Peyer's patch (tissue), 4 donors: ENCODE measurements around the gene EPHB2. TPM values are rescaled to one million over a fixed set of nuclear protein-coding genes. Genes with fewer than 3 reads are reported as not detected.

Experiments
- DNase-seq, 3 donors: peaks; one replicate each; pipeline ENCODE4 v3.0.0-alpha.2; 2017 to 2019
- H3K27ac ChIP-seq, 4 donors: fragments of 200-600 bp; sonication (generic); one replicate each; pipeline ENCODE4 v1.5.1; 2016 to 2019
- H3K27me3 ChIP-seq, 2 donors: fragments of 200-600 bp; sonication (generic); one replicate each; pipeline ENCODE4 v1.5.1; 2019
- H3K36me3 ChIP-seq, 3 donors: fragments of 200-600 bp; sonication (generic); one replicate each; pipeline ENCODE4 v1.5.1; 2016 to 2019
- H3K4me1 ChIP-seq, 4 donors: fragments of 200-600 bp; sonication (generic); one replicate each; pipeline ENCODE4 v1.5.1; 2016 to 2019
- H3K4me3 ChIP-seq, 4 donors: fragments of 200-600 bp; sonication (generic); 1 replicate in 3 of 4; 2 replicates in 1 of 4; pipeline ENCODE4 v1.5.1; 2016 to 2019; ENCODE audit warnings: mild to moderate bottlenecking in 1 of 4
- H3K9me3 ChIP-seq, 4 donors: fragments of 200-600 bp; sonication (generic); one replicate each; pipeline ENCODE4 v1.5.1; 2016 to 2019; ENCODE audit warnings: mild to moderate bottlenecking in 1 of 4
- CTCF ChIP-seq, 6 experiments: fragments of 450-650 bp in 4 of 6; fragments of 200-600 bp in 2 of 6; sonication (generic) in 1 of 6; IDR thresholded peaks; one replicate each; pipeline ENCODE4 v1.5.1; 2017 to 2019; ENCODE audit warnings: antibody characterized with exemption in 6 of 6, mild to moderate bottlenecking in 3 of 6, moderate library complexity in 1 of 6
- POLR2A ChIP-seq, 2 donors: fragments of 450-650 bp; IDR thresholded peaks; one replicate each; pipeline ENCODE4 v1.5.1; 2017; ENCODE audit warnings: antibody characterized with exemption in 2 of 2, mild to moderate bottlenecking in 2 of 2, moderate library complexity in 2 of 2
- total RNA-seq, 4 donors: library from RNA; depleted of rRNA; stranded (reverse); fragments of >200 nt; gene quantifications; one replicate each; pipeline ENCODE4 v1.1.0, GENCODE V29; 2016

The EPHB2 gene
- total RNA-seq, 4 donors from 2014 or later: 24.5 to 71.0 (median 53.9) TPM

GRCh38 chr1:22920734-22921451 lies 210.3 kb downstream of the EPHB2 start:
- Histone ChIP-seq H3K9me3 (no peaks in the 10 kb centered on the region), H3K4me3 (no peak overlapping the region), H3K27ac (no peak overlapping the region), H3K27me3 (no peaks in the 10 kb centered on the region), H3K36me3 (no peaks in the 10 kb centered on the region), H3K4me1 (no peaks in the 10 kb centered on the region)
- TF ChIP-seq CTCF (IDR thresholded peaks at IDR 0.05) (no peak), POLR2A (IDR thresholded peaks at IDR 0.05) (no peak)
- DNase-seq: no peak

- H3K9me3 ChIP-seq: no peaks in the 10 kb centered on the region
- H3K36me3 ChIP-seq: no peaks in the 10 kb centered on the region
- no peak for DNase-seq
- H3K27ac ChIP-seq: no peak overlapping the region
- no peak for TF ChIP-seq CTCF (IDR thresholded peaks at IDR 0.05)
- no peak for TF ChIP-seq POLR2A (IDR thresholded peaks at IDR 0.05)
- no peak overlapping the region for H3K4me3 ChIP-seq
- H3K27me3 ChIP-seq: no peaks in the 10 kb centered on the region
- no peaks in the 10 kb centered on the region for H3K4me1 ChIP-seq
Observed at GRCh38 chr1:22921452-22922126, 210.9 kb downstream of the EPHB2 start.

DNA sequence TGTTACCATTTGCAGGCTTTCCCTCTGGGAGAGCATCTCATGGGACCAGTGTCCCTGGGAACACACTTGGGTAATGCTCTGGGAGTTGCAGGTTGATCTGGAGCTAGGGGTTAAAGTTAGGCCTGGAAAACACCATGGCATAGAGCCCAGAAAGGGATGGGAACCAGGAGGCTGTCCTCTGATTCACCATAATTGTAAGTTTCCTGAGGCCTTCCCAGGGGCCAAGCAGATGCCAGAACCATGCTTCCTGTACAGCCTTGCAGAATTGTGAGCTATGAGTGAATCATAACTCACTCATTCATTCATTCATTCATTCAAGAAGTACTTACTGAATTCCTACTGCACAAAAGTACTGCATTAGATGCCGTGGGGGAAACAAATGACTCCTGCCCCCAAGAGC lies 212.0 kb downstream of the EPHB2 start:
- Histone ChIP-seq H3K9me3 (no peaks in the 10 kb centered on the region), H3K4me3 (no peak overlapping the region), H3K27ac (no peak overlapping the region), H3K4me1 (no peaks in the 10 kb centered on the region), H3K27me3 (no peaks in the 10 kb centered on the region), H3K36me3 (no peaks in the 10 kb centered on the region)
- no peak for DNase-seq
- no peak for TF ChIP-seq POLR2A (IDR thresholded peaks at IDR 0.05)
- no peak for TF ChIP-seq CTCF (IDR thresholded peaks at IDR 0.05)

DNA sequence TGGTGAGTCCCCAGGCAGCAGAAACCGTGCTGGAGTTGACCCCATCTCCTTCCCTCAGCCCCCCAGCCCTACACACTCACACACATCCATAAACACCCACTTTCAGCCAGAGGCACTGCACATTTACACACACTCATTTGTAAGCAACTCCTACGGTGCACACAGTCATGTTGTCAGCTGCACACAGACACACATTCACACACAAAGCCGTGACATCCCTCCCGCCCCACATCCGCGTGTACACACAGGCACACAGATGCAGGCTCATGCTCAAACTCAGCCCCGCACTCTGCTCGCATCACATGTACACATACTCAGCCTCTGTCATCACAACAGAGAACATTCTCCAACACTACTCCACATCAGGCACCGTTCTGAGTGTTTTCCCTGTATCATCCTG lies 214.5 kb downstream of the EPHB2 start:
- H3K9me3 ChIP-seq: no peaks in the 10 kb centered on the region
- H3K36me3 ChIP-seq: no peaks in the 10 kb centered on the region
- H3K4me1 ChIP-seq: no peaks in the 10 kb centered on the region
- DNase-seq: no peak
- TF ChIP-seq CTCF (IDR thresholded peaks at IDR 0.05): no peak
- no peak for TF ChIP-seq POLR2A (IDR thresholded peaks at IDR 0.05)
- H3K27me3 ChIP-seq: no peaks in the 10 kb centered on the region
- H3K4me3 ChIP-seq: no peak overlapping the region
- no peak overlapping the region for H3K27ac ChIP-seq

DNA sequence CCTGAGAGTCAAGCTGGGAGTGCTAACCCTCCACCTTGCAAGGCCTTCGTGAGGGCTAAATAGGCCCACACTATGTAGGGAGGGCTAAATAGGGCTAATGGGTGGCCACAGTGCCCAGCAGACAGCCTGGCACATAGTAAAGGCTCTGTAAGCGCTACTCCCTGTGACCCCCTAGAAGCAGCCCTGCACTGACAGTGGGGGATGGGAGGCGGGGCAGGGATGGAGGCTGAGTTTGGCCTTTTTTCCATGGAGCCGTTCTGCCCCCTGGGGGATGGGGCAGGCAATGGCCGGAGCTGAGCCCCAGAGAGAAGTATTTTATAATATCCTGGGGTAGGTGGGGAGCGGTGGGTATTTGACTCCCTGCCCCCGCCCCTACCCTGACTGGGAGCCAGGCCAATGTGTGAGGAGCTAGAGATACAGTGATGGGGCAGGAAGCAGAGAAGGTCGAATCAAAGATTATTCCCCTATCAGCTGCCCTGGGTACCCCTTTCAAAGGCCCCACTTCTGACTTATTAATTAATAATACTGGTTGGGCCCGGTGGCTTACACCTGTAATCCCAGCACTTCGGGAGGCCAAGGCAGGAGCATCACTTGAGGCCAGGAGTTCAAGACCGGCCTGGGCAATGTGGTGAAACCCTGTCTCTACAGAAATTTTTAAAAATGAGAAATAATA lies 219.7 kb downstream of the EPHB2 start:
- peak in 5 of 6 experiments; percentile 5 to 65 (median 62) for TF ChIP-seq CTCF (IDR thresholded peaks at IDR 0.05)
- no peak for TF ChIP-seq POLR2A (IDR thresholded peaks at IDR 0.05)
- H3K4me1 ChIP-seq: no peaks in the 10 kb centered on the region
- DNase-seq: peak in 2 of 3 donors; percentile 59 to 67

More for the DNA sequence above, 219.7 kb downstream of the EPHB2 start:
- H3K27ac ChIP-seq: no peak overlapping the region
- no peaks in the 10 kb centered on the region for H3K36me3 ChIP-seq
- H3K27me3 ChIP-seq: no peaks in the 10 kb centered on the region
- H3K4me3 ChIP-seq: no peak overlapping the region
- H3K9me3 ChIP-seq: no peaks in the 10 kb centered on the region
